ENCODE measurements around the gene TREX2.

DNA sequence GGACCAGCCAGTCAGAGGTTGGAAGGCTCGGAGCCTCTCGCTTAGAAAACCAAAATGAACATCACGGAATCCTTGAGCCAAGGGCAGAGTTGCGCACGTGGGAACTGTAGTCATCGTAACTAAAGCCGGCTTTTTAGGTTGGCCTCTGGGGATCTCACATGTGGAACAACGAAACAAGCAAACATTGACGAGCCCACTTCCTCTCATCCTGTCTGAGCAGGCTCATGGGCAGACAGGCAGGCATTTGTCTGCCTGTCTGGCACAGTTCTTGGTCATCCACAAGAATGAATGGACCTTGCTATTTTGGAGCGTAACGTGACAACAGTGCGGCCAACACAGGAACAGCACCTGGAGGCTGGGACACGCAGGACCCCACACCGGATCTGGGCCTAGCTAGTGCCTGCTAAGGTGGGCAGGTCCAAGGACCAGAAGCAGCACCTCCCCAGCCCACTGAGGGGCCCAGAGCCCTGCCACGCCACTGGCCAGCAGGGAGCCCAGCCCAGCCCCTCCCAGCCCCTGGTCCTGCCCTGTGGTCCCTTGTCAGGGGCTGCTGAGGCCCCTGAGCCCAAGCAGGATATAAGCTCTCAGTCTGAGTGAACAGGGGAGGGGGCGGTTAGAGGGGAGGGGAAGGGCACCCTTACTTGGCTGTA, 9.2 kb upstream of the TREX2 start:
- TF ChIP-seq, protein P1, sequence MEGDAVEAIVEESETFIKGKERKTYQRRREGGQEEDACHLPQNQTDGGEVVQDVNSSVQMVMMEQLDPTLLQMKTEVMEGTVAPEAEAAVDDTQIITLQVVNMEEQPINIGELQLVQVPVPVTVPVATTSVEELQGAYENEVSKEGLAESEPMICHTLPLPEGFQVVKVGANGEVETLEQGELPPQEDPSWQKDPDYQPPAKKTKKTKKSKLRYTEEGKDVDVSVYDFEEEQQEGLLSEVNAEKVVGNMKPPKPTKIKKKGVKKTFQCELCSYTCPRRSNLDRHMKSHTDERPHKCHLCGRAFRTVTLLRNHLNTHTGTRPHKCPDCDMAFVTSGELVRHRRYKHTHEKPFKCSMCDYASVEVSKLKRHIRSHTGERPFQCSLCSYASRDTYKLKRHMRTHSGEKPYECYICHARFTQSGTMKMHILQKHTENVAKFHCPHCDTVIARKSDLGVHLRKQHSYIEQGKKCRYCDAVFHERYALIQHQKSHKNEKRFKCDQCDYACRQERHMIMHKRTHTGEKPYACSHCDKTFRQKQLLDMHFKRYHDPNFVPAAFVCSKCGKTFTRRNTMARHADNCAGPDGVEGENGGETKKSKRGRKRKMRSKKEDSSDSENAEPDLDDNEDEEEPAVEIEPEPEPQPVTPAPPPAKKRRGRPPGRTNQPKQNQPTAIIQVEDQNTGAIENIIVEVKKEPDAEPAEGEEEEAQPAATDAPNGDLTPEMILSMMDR (IDR thresholded peaks at IDR 0.05): no peak
- TF ChIP-seq POLR2A (IDR thresholded peaks at IDR 0.05): no peak

Measured in ovary (tissue), 3 donors.